K562 (cell line): ENCODE measurements around the gene RNF126.

Source experiments
- JUN ChIP-seq, 2 experiments: sonication (generic) in 1 of 2; formaldehyde crosslinking in 1 of 2; IDR thresholded peaks; 2 replicates each; pipeline versions ENCODE4 v1.6.1 to v1.8.0; 2012 to 2022; ENCODE audit warnings: borderline replicate concordance in 2 of 2, mild to moderate bottlenecking in 2 of 2, improper control_type of control experiment in 1 of 2, low read depth in 1 of 2, low read length in 1 of 2, missing genetic modification reagents in 1 of 2
- ZNF318 ChIP-seq, 2 experiments: fragments of 450-650 bp; IDR thresholded peaks; 2 replicates each; pipeline ENCODE4 v1.6.1; 2016; ENCODE audit warnings: mild to moderate bottlenecking in 2 of 2, borderline replicate concordance in 1 of 2, low read depth in 1 of 2, moderate library complexity in 1 of 2
- ZNF445 ChIP-seq: fragments of 250-450 bp; sonication (Bioruptor Pico); IDR thresholded peaks from 2 replicates; pipeline ENCODE4 v1.4.0; 2020; ENCODE audit warnings: low read depth, mild to moderate bottlenecking, moderate library complexity
- TF ChIP-seq, protein P1 (sequence below): fragments of 450-650 bp; formaldehyde crosslinking; conservative IDR thresholded peaks from 2 replicates; pipeline ENCODE4 v1.4.0; 2022; ENCODE audit warnings: mild to moderate bottlenecking, missing genetic modification characterization

DNA sequence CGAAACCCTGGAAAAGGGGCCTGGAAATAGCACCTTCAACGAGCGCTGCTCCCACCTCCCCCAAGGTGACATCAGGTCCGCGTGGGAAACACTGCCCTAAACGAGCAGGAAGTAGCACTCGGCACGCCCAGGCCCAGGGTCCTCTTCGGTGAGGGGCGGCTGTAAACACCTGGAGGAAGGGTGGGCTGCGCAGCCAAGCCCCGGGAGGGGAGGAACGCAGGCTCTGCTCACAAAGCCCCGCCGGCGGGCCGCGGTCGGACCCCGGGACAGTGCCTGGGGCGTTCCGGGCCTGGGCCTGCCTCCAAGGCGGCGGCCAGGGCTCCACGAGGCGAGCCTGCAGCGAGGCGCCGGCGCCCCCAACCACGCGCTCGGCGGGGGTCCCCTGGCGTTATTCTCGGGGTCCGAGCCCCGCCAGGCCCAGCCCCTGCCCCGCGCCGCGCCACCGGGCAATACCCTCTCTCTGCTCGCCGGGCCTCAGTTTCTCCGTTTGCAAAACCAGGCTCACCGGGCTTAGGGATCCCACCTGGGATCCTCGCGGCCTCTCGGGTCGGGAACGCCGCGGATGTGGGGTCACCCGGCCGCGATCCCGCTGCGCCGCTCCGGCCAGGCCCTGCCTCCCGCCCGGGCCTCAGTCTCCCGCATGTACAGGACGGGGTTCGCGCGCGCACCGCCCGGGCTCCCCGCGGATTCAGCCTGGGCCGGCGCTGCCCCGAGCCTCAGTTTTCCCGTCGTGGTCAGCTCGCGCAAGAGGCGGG lies 630 bp downstream of the RNF126 start:
- TF ChIP-seq JUN (IDR thresholded peaks at IDR 0.05; ENCODE audit: borderline replicate concordance, low read depth, low read length) (no peak), JUN (CRISPR knock-in tag; IDR thresholded peaks at IDR 0.05; ENCODE audit: borderline replicate concordance) (no peak), ZNF445 (no peak), ZNF318 (IDR thresholded peaks at IDR 0.05; ENCODE audit: borderline replicate concordance in 1 of 2, low read depth in 1 of 2) (no peak)
- TF ChIP-seq, protein P1, sequence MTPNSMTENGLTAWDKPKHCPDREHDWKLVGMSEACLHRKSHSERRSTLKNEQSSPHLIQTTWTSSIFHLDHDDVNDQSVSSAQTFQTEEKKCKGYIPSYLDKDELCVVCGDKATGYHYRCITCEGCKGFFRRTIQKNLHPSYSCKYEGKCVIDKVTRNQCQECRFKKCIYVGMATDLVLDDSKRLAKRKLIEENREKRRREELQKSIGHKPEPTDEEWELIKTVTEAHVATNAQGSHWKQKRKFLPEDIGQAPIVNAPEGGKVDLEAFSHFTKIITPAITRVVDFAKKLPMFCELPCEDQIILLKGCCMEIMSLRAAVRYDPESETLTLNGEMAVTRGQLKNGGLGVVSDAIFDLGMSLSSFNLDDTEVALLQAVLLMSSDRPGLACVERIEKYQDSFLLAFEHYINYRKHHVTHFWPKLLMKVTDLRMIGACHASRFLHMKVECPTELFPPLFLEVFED: no peak
